K562 (cell line): Measurements from ENCODE around the gene KCNK4. TPM values are rescaled to one million over a fixed set of nuclear protein-coding genes. Genes with fewer than 3 reads are reported as not detected.
A peak's percentile ranks its signal among the peaks of the same experiment; 100 is the strongest.

Source experiments
- HDAC1 ChIP-seq, 2 experiments: fragments of 450-650 bp; IDR thresholded peaks; 2 replicates each; pipeline ENCODE4 v1.6.1; 2016 to 2017; ENCODE audit warnings: inconsistent platforms in 1 of 2, mild to moderate bottlenecking in 1 of 2, moderate library complexity in 1 of 2
- KDM1A ChIP-seq, 2 experiments: fragments of 450-650 bp; IDR thresholded peaks; 2 replicates each; pipeline ENCODE4 v1.6.1; 2016; ENCODE audit warnings: mild to moderate bottlenecking in 2 of 2
- MAFG ChIP-seq: fragments of 450-650 bp; conservative IDR thresholded peaks from 2 replicates; pipeline ENCODE4 v1.6.1; 2016; ENCODE audit warnings: missing genetic modification characterization, missing compliant biosample characterization
- NUFIP1 ChIP-seq: fragments of 450-650 bp; IDR thresholded peaks from 2 replicates; pipeline ENCODE4 v1.6.1; 2018; ENCODE audit not compliant: partially characterized antibody
- PCBP2 ChIP-seq: fragments of 200-400 bp; formaldehyde crosslinking; IDR thresholded peaks from 2 replicates; pipeline ENCODE4 v1.6.1; 2018; ENCODE audit warnings: low read length, low read depth, mild to moderate bottlenecking, moderate library complexity; ENCODE audit not compliant: poor library complexity, severe bottlenecking
- PHF8 ChIP-seq: fragments of 200-600 bp; sonication (generic); IDR thresholded peaks from 2 replicates; pipeline ENCODE4 v1.6.1; 2012; ENCODE audit warnings: mixed run types, mild to moderate bottlenecking, inconsistent platforms, low read length, moderate library complexity, borderline replicate concordance
- TAF1 ChIP-seq: IDR thresholded peaks from 2 replicates; pipeline ENCODE4 v1.6.1; 2011; ENCODE audit warnings: mild to moderate bottlenecking, low read length, moderate library complexity; ENCODE audit not compliant: insufficient read depth, control insufficient read depth, severe bottlenecking; ENCODE audit errors: extremely low read depth
- polyA plus RNA-seq, 8 experiments: library from polyadenylated mRNA; depleted of rRNA in 4 of 8; stranded (reverse) in 5 of 8; unstranded in 3 of 8; fragments of >200 nt; fragmentation: Nextera tagmentation in 2 of 8; fragmentation: Illumina TruSeq in 1 of 8; extraction: Ambion mirVana in 2 of 8; extraction: Trizol in 1 of 8; gene quantifications; 2 replicates each; pipeline versions ENCODE4 v1.2.1 to v1.2.3, GENCODE V29; 2011 to 2014; ENCODE audit warnings: inconsistent platforms in 1 of 8, missing spikeins in 1 of 8
- total RNA-seq, 7 experiments: library from RNA; depleted of rRNA in 6 of 7; stranded (reverse); fragments of >200 nt in 6 of 7; fragmentation: Illumina TruSeq in 2 of 7; extraction: Trizol in 2 of 7; gene quantifications; 2 replicates each; pipeline versions ENCODE4 v1.2.1 to v1.2.3, GENCODE V29; 2011 to 2021; ENCODE audit warnings: low replicate concordance in 1 of 7
- TF ChIP-seq, protein P1 (sequence below), 2 experiments: fragments of 150-350 bp in 1 of 2; IDR thresholded peaks; 2 replicates each; pipeline ENCODE4 v1.6.1; 2012 to 2016; ENCODE audit warnings: low read depth in 2 of 2, low read length in 2 of 2, mild to moderate bottlenecking in 1 of 2, moderate library complexity in 1 of 2
- TF ChIP-seq, protein P2 (sequence below): fragments of 450-650 bp; formaldehyde crosslinking; IDR thresholded peaks from 2 replicates; pipeline ENCODE4 v1.4.0; 2022; ENCODE audit warnings: missing genetic modification characterization
- TF ChIP-seq, protein P3 (sequence below): fragments of 450-650 bp; formaldehyde crosslinking; IDR thresholded peaks from 2 replicates; pipeline ENCODE4 v1.4.0; 2022; ENCODE audit warnings: missing genetic modification characterization
- TF ChIP-seq, protein P4 (sequence below), 2 experiments: IDR thresholded peaks; 2 replicates each; pipeline ENCODE4 v1.6.1; 2012; ENCODE audit warnings: improper control_type of control experiment in 2 of 2, low read depth in 2 of 2, low read length in 2 of 2, borderline replicate concordance in 1 of 2
- TF ChIP-seq, protein P5 (sequence below): fragments of 450-650 bp; formaldehyde crosslinking; IDR thresholded peaks from 2 replicates; pipeline ENCODE4 v1.4.0; 2020; ENCODE audit warnings: mild to moderate bottlenecking, moderate library complexity
- TF ChIP-seq, protein P6 (sequence below): fragments of 450-650 bp; formaldehyde crosslinking; IDR thresholded peaks from 2 replicates; pipeline ENCODE4 v1.4.0; 2020; ENCODE audit warnings: mild to moderate bottlenecking

KCNK4 gene
- total and polyA plus RNA-seq, 9 of the 15 experiments (the other 6 are each of a cell fraction or from before 2014, with no cell fraction given), result not detected

DNA sequence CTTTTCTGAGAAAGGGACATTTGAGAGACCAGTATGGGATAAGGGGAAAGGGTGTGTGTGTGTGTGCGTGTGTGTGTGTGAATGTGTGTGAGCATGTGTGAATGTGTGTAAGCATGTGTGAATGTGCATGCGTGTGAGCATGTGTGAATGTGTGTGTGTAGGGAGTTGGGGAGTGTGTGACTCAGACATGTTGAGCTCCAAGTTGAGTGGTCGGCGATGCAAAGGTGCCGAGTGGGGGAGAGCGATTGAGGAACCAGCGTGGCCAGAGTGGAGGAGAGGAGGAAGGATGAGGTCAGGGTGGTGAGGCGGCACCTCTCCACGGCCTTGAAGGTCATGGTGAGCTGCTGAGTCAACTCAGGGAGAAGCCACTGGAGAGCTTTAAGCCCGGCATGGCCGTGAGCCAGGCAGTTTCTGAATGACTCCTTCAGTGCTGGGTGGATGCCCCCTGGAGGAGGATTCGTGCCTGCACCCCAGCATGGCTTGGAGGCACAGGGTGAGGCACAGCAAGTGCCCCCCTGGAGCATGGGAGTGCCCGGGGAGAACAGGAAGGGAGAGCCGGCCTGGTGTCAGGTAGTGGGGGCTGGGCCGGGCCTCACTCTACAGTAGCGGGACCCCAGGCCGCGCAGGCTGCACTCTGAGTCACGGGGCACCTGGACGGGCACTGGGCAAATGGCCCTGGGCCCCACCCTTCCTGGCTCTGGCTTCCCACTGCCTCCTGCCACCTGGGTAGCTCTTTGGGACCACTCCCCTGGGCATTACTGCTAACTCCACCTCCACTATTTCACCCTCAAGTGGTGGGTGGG lies 40.7 kb downstream of the KCNK4 start (continued):
- TF ChIP-seq, protein P1, sequence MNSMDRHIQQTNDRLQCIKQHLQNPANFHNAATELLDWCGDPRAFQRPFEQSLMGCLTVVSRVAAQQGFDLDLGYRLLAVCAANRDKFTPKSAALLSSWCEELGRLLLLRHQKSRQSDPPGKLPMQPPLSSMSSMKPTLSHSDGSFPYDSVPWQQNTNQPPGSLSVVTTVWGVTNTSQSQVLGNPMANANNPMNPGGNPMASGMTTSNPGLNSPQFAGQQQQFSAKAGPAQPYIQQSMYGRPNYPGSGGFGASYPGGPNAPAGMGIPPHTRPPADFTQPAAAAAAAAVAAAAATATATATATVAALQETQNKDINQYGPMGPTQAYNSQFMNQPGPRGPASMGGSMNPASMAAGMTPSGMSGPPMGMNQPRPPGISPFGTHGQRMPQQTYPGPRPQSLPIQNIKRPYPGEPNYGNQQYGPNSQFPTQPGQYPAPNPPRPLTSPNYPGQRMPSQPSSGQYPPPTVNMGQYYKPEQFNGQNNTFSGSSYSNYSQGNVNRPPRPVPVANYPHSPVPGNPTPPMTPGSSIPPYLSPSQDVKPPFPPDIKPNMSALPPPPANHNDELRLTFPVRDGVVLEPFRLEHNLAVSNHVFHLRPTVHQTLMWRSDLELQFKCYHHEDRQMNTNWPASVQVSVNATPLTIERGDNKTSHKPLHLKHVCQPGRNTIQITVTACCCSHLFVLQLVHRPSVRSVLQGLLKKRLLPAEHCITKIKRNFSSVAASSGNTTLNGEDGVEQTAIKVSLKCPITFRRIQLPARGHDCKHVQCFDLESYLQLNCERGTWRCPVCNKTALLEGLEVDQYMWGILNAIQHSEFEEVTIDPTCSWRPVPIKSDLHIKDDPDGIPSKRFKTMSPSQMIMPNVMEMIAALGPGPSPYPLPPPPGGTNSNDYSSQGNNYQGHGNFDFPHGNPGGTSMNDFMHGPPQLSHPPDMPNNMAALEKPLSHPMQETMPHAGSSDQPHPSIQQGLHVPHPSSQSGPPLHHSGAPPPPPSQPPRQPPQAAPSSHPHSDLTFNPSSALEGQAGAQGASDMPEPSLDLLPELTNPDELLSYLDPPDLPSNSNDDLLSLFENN (IDR thresholded peaks at IDR 0.05; ENCODE audit: low read depth in 2 of 2, low read length in 2 of 2), result 0 out of 4 replicates have a peak, but pooled peaks of 1 of the 2 experiments have one; percentile 35
- TF ChIP-seq PHF8 (peak; percentile 30; the same call in 1 of the 2 replicates), PCBP2 (no peak), TAF1 (no peak), KDM1A (IDR thresholded peaks at IDR 0.05) (peak in 1 of 2 experiments; percentile 65; a peak in 2 of 4 replicates), HDAC1 (IDR thresholded peaks at IDR 0.05) (peak in 1 of 2 experiments; percentile 96; a peak in 2 of 4 replicates), NUFIP1 (peak; percentile 19), MAFG (tag) (peak; percentile 69)
- TF ChIP-seq, protein P2, sequence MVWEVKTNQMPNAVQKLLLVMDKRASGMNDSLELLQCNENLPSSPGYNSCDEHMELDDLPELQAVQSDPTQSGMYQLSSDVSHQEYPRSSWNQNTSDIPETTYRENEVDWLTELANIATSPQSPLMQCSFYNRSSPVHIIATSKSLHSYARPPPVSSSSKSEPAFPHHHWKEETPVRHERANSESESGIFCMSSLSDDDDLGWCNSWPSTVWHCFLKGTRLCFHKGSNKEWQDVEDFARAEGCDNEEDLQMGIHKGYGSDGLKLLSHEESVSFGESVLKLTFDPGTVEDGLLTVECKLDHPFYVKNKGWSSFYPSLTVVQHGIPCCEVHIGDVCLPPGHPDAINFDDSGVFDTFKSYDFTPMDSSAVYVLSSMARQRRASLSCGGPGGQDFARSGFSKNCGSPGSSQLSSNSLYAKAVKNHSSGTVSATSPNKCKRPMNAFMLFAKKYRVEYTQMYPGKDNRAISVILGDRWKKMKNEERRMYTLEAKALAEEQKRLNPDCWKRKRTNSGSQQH (CRISPR knock-in tag), result peak; percentile 93
- TF ChIP-seq, protein P3, sequence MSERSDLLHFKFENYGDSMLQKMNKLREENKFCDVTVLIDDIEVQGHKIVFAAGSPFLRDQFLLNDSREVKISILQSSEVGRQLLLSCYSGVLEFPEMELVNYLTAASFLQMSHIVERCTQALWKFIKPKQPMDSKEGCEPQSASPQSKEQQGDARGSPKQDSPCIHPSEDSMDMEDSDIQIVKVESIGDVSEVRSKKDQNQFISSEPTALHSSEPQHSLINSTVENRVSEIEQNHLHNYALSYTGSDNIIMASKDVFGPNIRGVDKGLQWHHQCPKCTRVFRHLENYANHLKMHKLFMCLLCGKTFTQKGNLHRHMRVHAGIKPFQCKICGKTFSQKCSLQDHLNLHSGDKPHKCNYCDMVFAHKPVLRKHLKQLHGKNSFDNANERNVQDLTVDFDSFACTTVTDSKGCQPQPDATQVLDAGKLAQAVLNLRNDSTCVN (CRISPR knock-in tag), result peak; percentile 95
- TF ChIP-seq, protein P4, sequence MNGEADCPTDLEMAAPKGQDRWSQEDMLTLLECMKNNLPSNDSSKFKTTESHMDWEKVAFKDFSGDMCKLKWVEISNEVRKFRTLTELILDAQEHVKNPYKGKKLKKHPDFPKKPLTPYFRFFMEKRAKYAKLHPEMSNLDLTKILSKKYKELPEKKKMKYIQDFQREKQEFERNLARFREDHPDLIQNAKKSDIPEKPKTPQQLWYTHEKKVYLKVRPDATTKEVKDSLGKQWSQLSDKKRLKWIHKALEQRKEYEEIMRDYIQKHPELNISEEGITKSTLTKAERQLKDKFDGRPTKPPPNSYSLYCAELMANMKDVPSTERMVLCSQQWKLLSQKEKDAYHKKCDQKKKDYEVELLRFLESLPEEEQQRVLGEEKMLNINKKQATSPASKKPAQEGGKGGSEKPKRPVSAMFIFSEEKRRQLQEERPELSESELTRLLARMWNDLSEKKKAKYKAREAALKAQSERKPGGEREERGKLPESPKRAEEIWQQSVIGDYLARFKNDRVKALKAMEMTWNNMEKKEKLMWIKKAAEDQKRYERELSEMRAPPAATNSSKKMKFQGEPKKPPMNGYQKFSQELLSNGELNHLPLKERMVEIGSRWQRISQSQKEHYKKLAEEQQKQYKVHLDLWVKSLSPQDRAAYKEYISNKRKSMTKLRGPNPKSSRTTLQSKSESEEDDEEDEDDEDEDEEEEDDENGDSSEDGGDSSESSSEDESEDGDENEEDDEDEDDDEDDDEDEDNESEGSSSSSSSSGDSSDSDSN (IDR thresholded peaks at IDR 0.05; ENCODE audit: borderline replicate concordance in 1 of 2, low read depth in 2 of 2, low read length in 2 of 2), result peak in 1 of 2 experiments; percentile 16; a peak in 1 of 4 replicates
- TF ChIP-seq, protein P5, sequence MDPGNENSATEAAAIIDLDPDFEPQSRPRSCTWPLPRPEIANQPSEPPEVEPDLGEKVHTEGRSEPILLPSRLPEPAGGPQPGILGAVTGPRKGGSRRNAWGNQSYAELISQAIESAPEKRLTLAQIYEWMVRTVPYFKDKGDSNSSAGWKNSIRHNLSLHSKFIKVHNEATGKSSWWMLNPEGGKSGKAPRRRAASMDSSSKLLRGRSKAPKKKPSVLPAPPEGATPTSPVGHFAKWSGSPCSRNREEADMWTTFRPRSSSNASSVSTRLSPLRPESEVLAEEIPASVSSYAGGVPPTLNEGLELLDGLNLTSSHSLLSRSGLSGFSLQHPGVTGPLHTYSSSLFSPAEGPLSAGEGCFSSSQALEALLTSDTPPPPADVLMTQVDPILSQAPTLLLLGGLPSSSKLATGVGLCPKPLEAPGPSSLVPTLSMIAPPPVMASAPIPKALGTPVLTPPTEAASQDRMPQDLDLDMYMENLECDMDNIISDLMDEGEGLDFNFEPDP (CRISPR knock-in tag), result no peak
- TF ChIP-seq, protein P6, sequence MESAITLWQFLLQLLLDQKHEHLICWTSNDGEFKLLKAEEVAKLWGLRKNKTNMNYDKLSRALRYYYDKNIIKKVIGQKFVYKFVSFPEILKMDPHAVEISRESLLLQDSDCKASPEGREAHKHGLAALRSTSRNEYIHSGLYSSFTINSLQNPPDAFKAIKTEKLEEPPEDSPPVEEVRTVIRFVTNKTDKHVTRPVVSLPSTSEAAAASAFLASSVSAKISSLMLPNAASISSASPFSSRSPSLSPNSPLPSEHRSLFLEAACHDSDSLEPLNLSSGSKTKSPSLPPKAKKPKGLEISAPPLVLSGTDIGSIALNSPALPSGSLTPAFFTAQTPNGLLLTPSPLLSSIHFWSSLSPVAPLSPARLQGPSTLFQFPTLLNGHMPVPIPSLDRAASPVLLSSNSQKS (CRISPR knock-in tag), result no peak
